SH-SY5Y (cell line): Measurements from ENCODE around the gene HBA1.

ENCODE experiments used
- GATA2 ChIP-seq: IDR thresholded peaks from 2 replicates; pipeline ENCODE4 v1.6.1; 2011; ENCODE audit warnings: mild to moderate bottlenecking, low read depth, low read length
- GATA3 ChIP-seq: IDR thresholded peaks from 2 replicates; pipeline ENCODE4 v1.6.1; 2011; ENCODE audit warnings: low read depth, mild to moderate bottlenecking, low read length, moderate library complexity

HBA1 gene

DNA sequence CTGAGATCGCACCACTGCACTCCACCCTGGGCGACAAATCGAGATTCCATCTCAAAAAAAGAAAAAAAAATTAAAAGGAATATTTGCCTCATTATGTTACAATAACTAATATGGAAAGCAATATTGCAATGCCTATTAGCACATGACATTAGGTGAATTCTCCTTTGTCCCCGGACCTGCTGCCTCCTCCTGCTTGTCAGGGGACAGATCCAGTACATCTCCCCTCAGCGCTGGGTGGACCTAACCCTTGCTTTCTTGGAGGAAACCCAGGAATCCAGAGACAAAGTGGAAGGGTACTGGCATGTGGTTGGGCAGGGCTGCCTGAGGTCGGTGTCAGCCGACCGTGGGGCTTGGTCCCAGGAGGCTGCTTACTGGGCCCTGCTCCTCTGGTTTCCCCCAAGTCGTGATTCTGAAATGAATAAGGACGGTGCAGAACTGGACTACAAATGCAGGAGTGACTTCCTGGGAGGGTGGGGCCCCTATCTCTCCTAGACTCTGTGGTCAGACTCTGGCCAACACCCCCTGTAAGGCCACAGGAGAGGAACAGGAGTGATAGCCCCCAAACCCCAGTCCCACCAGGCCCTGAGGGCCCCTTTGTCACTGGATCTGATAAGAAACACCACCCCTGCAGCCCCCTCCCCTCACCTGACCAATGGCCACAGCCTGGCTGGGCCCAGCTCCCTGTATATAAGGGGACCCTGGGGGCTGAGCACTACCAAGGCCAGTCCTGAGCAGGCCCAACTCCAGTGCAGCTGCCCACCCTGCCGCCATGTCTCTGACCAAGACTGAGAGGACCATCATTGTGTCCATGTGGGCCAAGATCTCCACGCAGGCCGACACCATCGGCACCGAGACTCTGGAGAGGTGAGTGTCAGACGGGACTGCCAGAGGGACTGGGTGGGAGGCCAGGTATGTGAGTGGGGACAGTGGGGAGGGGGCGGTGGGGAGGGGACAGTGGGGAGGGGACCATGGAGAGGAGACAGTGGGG lies 24.0 kb upstream of the HBA1 start, which contains the start of gene HBZ:
Gene HBZ (plus strand): TSS at position 504 of the 988 bp plus-strand sequence. CDS start 266 bp downstream, at position 770.
- TF ChIP-seq GATA2: no peak

DNA sequence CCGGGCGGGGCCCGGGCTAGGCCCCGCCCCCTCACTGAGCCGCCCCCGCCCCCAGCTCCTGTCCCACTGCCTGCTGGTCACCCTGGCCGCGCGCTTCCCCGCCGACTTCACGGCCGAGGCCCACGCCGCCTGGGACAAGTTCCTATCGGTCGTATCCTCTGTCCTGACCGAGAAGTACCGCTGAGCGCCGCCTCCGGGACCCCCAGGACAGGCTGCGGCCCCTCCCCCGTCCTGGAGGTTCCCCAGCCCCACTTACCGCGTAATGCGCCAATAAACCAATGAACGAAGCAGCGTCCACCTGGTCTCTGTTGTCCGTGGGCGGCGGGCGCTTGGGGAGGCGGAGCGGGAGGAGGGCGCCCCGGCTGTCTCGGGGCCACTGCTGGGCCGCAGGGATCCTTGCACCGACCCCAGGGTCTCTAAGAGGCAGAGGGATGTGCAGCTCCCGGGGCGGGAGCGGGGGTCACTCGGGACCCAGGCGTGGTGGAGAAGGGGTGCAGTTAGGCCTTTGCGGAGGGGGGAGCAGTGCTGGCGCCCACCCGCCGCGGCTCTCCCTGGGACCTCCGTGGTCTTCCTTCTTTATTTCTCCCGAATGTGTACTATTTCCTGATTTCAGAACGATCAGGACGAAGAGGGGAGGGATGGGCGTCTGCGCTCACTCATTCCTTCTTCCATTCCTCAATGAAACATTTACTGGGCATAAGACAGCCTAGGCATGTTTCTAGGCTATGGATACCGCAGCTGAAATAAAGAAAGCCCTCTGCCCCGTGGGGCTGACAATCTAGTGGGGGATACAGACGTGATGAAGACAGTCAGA lies 22.1 kb upstream of the HBA1 start:
- no peak for TF ChIP-seq GATA3
- no peak for TF ChIP-seq GATA2

DNA sequence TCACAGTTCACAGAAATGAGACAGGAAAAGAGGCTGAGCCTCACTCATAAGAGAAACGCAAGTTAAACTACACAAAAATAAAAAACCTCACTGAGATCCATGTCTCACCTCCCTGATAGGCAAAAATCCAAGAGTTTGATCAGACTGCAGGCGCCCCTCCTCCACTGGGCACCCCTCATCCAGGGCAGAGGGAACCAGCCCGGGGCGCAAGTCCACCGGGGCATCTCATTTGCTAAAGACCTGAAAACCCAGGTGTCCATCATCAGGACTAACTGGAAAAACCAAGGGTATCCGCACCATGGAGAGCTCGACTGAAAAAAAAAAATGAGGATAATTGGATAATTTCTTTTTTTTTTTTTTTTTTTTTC lies 21.5 kb upstream of the HBA1 start:
- TF ChIP-seq GATA3 (no peak), GATA2 (no peak)

DNA sequence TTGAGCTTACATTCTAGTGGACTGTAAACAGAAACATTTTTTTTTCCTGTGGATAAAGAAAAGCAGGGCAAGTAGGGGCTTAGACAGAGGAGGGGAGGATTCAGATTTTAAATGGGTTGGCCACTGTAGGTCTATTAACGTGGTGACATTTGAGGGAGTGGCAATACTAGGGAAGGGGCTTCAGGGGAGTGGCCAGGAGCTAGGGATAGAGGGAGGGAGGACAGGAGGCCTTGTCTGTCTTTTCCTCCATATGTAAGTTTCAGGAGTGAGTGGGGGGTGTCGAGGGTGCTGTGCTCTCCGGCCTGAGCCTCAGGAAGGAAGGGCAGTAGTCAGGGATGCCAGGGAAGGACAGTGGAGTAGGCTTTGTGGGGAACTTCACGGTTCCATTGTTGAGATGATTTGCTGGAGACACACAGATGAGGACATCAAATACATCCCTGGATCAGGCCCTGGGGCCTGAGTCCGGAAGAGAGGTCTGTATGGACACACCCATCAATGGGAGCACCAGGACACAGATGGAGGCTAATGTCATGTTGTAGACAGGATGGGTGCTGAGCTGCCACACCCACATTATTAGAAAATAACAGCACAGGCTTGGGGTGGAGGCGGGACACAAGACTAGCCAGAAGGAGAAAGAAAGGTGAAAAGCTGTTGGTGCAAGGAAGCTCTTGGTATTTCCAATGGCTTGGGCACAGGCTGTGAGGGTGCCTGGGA lies 17.2 kb upstream of the HBA1 start:
- TF ChIP-seq GATA2 (no peak), GATA3 (no peak)

DNA sequence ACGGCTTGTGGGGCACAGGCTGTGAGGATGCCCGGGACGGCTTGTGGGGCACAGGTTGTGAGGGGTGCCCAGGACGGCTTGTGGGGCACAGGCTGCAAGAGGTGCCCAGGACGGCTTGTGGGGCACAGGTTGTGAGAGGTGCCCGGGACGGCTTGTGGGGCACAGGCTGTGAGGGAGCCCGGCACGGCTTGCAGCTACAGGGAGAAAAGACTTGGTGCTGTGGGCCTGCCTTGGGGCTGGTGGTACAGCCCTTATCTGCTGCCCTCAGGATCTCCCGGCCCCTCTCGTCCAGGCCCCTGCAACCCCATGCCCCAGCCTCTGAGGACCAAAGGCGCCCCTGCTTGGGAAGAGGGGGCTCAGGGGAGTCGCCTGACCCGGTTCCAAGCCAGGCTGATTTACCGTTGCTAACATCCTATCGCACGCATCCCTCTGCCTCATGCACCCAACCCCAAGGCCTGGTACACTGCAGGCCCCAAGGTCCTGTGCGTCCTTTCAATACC lies 15.7 kb upstream of the HBA1 start:
- TF ChIP-seq GATA3: no peak
- no peak for TF ChIP-seq GATA2

DNA sequence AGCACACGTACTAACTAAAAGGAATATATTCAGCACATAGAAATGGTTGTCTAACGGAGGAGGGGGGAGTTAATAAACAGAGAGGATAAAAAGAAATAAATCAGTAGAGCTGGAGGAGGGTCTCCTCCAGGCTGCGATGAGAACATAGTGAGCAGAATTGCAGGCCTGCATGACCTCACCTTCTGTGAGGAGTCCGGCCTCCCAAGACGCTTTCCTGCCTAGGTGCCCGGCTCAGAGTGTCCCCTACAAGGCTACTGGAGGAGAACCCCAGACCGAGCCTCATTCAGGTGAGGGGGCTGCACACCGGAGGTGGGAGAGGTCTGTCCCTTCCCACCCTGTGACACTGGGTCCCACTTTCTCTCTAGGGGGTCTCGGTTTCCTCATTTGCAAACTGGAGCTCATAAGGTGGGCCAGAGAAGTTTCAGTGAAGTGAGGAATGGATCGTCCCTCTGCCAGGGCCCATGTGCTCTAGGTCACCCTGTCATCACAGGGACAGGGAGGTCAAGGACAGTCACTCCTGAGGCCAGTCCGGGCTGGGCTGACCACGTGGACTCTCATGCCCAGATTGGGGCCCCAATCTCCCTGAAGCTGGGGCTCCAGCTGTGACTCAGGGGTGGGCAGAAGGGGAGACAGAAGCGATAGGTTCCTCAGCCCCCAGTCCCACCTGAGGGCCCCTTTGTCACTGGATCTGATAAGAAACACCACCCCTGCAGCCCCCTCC lies 14.0 kb upstream of the HBA1 start:
- TF ChIP-seq GATA3: no peak
- no peak for TF ChIP-seq GATA2

DNA sequence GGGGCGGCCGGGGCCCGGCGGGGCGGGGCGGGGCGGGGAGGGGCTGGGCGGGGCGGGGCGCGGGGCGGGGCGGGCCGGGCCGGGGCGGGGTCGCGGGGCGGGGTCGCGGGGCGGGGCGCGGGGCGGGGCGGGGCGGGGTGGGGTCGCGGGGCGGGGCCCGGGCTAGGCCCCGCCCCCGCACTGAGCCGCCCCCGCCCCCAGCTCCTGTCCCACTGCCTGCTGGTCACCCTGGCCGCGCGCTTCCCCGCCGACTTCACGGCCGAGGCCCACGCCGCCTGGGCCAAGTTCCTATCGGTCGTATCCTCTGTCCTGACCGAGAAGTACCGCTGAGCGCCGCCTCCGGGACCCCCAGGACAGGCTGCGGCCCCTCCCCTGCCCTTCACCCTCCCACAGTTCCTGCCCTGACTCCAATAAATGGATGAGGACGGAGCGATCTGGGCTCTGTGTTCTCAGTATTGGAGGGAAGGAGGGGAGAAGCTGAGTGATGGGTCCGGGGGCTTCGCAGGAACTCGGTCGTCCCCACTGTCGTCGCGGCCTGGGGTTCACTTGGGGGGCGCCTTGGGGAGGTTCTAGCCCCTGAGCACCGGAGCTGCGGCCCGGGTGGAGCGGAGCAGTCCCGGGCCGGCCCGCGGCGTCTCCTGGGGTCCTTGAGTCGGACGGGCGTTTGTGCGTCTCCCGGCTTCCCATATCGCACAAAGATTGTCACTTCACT lies 11.5 kb upstream of the HBA1 start:
- TF ChIP-seq GATA2: no peak
- no peak for TF ChIP-seq GATA3

DNA sequence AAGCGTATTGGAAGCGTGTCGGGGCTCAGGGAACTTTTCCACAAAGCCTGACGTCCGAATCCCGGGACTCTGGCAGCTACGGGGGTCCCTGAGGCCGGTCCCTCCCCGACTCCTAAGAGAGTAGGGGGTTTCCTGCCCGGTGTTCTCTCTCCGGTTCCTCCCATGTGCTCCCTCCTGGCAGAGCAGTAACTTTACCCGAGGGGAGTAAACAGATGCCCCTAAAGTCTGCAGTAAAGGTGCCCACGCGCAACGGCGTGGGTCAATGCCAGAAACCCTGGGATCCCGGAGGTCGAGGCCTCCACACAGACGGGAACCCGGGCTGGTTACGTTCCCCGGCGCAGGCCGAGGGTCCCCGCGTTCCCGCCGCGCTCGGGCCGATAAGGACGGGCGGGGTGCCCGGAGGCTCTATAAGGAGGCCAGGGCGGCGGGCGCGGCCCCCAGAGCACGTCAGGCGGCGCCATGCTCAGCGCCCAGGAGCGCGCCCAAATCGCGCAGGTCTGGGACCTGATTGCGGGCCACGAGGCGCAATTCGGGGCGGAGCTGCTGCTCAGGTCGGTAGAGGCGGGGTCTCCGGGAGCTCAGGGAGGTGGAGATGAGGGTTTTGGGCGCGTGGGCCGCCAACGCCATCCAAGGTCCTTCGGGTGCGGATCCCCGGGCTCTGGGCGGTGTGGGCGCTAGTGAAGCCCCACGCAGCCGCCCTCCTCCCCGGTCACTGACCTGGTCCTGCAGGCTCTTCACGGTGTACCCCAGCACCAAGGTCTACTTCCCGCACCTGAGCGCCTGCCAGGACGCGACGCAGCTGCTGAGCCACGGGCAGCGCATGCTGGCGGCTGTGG lies 10.7 kb upstream of the HBA1 start, which contains the start of gene HBM:
Gene HBM (plus strand): TSS at position 440 of the 836 bp plus-strand sequence. CDS start 20 bp downstream, at position 460.
- TF ChIP-seq GATA2 (no peak), GATA3 (no peak)

DNA sequence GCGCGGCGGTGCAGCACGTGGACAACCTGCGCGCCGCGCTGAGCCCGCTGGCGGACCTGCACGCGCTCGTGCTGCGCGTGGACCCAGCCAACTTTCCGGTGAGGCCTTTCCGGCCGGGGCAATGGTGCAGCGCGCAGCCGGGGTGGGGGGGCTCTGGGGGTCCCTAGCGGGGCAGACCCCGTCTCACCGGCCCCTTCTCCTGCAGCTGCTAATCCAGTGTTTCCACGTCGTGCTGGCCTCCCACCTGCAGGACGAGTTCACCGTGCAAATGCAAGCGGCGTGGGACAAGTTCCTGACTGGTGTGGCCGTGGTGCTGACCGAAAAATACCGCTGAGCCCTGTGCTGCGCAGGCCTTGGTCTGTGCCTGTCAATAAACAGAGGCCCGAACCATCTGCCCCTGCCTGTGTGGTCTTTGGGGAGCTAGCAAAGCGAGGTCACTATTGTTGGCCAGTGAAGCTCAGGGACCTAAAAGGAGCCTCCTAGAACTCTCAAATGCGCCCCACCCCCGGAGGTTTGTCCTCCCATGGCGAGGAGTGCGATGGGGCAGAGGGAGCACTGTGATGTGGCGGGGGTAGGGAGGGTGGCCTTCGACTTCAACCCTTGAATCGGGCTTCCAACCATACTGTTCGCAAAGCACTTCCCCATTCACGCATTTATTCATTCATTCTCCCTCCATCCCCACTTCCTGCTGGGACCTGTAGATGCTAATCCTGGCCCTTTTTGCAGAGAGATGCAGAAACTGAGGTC lies 9.9 kb upstream of the HBA1 start:
- TF ChIP-seq GATA3 (no peak), GATA2 (no peak)

DNA sequence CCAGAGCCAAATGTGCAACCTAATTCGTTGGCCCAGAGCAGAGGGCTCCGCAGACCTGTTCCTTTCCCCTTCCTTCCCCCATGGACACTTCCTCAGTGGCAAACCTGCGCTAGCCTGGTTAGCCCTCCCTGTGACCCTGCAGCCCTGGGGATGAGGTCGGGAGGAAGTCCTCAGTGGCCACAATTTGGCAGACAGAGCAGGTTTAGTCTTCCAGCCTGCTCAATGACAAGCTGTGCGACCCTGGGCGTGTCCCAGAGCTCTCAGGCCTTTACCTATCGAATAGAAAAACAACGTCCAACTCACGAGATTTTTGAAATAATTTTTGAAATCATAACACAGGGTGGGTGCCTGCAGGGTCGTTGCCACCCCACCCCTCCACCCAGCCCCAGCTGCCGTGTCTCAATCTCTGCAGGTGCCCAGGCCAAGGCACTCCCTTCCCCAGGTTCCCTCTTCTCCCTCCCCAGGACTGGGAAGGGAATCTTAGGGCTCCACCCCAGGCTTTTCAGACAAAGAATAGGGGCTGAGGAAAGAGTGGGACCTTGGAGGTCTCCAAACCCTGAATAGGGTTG lies 9.3 kb upstream of the HBA1 start:
- no peak for TF ChIP-seq GATA3

DNA sequence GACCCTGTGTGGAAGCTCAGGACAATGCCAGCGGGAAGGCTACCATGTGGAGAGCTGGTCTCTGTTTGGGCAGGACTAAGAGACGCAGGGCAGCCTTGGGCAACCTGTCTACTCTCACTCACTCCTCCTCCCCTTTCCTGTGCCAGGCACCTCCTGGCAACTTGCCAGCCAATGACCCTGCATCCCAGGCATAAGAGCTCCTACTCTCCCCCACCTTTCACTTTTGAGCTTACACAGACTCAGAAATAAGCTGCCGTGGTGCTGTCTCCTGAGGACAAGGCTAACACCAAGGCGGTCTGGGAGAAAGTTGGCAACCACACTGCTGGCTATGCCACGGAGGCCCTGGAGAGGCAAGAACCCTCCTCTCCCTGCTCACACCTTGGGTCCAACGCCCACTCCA lies 8.1 kb upstream of the HBA1 start:
- TF ChIP-seq GATA3: no peak
- no peak for TF ChIP-seq GATA2

DNA sequence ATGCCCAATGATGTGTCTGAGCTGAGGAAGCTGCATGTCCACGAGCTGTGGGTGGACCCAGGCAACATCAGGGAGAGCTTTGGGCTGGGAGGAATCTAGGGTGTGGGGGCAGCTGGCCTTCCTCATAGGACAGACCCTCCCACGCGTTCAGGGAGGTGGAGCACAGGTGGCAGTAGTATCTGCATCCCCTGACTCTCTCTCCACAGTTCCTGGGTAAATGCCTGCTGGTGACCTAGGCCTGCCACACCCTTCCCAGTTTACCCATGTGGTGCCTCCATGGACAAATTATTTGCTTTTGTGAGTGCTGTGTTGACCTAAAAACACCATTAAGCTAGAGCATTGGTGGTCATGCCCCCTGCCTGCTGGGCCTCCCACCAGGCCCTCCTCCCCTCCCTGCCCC lies 7.5 kb upstream of the HBA1 start:
- TF ChIP-seq GATA3 (no peak), GATA2 (no peak)
